Ishikawa (cell line): ENCODE measurements around the gene LSM14B.

ENCODE experiments used
- CEBPB ChIP-seq: IDR thresholded peaks from 2 replicates; pipeline ENCODE4 v1.6.1; 2012
- CREB1 ChIP-seq: IDR thresholded peaks from 2 replicates; pipeline ENCODE4 v1.6.1; 2012; ENCODE audit warnings: low read depth
- EGR1 ChIP-seq: IDR thresholded peaks from 2 replicates; pipeline ENCODE4 v1.6.1; 2012
- EP300 ChIP-seq: IDR thresholded peaks from 2 replicates; pipeline ENCODE4 v1.6.1; 2012; ENCODE audit warnings: borderline replicate concordance
- FOXM1 ChIP-seq: IDR thresholded peaks from 2 replicates; pipeline ENCODE4 v1.6.1; 2012; ENCODE audit warnings: low read depth, borderline replicate concordance
- NFIC ChIP-seq: IDR thresholded peaks from 2 replicates; pipeline ENCODE4 v1.6.1; 2012
- RAD21 ChIP-seq: IDR thresholded peaks from 2 replicates; pipeline ENCODE4 v1.6.1; 2012; ENCODE audit warnings: low read depth
- TAF1 ChIP-seq: IDR thresholded peaks from 2 replicates; pipeline ENCODE4 v1.6.1; 2012; ENCODE audit warnings: low read depth, mild to moderate bottlenecking
- TCF12 ChIP-seq: IDR thresholded peaks from 2 replicates; pipeline ENCODE4 v1.6.1; 2012; ENCODE audit warnings: low read depth
- TEAD4 ChIP-seq: IDR thresholded peaks from 2 replicates; pipeline ENCODE4 v1.6.1; 2012
- YY1 ChIP-seq: IDR thresholded peaks from 2 replicates; pipeline ENCODE4 v1.6.1; 2012; ENCODE audit warnings: low read depth
- ZBTB7A ChIP-seq: IDR thresholded peaks from 2 replicates; pipeline ENCODE4 v1.6.1; 2012; ENCODE audit warnings: low read depth
- TF ChIP-seq, protein P1 (sequence below): IDR thresholded peaks from 2 replicates; pipeline ENCODE4 v1.6.1; 2012
- TF ChIP-seq, protein P2 (sequence below): IDR thresholded peaks from 2 replicates; pipeline ENCODE4 v1.6.1; 2012
- TF ChIP-seq, protein P3 (sequence below): IDR thresholded peaks from 2 replicates; pipeline ENCODE4 v1.6.1; 2012; ENCODE audit warnings: low read depth, mild to moderate bottlenecking

LSM14B gene

DNA sequence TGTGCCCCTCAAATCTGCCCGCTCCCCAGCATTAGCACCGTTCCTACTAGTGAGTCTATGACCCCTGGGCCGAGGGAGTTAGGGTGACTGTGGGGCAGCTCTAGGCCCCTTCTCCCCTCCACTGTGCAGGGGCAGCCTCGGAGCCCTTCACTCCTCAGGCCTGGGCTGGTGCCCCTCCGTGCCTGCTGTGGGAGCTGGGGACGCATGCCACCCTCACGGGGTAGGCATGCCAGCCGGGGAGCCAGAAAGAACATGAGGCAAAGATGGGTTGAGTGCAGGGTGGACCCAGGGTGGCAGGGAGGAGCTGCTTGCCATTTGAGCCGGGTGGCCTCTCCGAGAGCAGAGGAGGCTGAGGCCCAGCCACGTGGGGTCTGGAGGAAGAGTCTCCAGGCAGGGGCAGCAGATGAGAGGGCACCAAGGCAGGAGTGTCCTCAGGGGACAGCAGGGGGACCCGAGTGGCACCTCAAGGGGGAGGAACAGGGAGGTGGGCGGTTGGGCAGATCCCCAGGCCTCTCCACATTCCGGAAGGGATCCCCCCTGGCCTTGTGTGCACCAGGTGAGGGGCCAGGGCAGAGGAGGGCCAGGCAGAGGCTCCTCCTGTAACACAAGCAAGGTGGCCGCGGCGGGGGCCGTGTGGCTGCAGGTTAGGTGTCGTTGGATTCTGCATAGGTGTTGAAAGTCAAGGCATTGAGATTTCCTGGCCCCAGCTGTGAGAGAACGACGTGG, 18.6 kb upstream of the LSM14B start:
- TF ChIP-seq FOXM1 (no peak), TAF1 (no peak), NFIC (no peak), CEBPB (no peak), EP300 (no peak), TEAD4 (no peak), CREB1 (no peak), TCF12 (no peak), ZBTB7A (no peak), EGR1 (no peak), RAD21 (no peak), YY1 (no peak)
- TF ChIP-seq, protein P1, sequence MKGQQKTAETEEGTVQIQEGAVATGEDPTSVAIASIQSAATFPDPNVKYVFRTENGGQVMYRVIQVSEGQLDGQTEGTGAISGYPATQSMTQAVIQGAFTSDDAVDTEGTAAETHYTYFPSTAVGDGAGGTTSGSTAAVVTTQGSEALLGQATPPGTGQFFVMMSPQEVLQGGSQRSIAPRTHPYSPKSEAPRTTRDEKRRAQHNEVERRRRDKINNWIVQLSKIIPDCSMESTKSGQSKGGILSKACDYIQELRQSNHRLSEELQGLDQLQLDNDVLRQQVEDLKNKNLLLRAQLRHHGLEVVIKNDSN, result no peak
- TF ChIP-seq, protein P2, sequence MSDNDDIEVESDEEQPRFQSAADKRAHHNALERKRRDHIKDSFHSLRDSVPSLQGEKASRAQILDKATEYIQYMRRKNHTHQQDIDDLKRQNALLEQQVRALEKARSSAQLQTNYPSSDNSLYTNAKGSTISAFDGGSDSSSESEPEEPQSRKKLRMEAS, result no peak
- TF ChIP-seq, protein P3, sequence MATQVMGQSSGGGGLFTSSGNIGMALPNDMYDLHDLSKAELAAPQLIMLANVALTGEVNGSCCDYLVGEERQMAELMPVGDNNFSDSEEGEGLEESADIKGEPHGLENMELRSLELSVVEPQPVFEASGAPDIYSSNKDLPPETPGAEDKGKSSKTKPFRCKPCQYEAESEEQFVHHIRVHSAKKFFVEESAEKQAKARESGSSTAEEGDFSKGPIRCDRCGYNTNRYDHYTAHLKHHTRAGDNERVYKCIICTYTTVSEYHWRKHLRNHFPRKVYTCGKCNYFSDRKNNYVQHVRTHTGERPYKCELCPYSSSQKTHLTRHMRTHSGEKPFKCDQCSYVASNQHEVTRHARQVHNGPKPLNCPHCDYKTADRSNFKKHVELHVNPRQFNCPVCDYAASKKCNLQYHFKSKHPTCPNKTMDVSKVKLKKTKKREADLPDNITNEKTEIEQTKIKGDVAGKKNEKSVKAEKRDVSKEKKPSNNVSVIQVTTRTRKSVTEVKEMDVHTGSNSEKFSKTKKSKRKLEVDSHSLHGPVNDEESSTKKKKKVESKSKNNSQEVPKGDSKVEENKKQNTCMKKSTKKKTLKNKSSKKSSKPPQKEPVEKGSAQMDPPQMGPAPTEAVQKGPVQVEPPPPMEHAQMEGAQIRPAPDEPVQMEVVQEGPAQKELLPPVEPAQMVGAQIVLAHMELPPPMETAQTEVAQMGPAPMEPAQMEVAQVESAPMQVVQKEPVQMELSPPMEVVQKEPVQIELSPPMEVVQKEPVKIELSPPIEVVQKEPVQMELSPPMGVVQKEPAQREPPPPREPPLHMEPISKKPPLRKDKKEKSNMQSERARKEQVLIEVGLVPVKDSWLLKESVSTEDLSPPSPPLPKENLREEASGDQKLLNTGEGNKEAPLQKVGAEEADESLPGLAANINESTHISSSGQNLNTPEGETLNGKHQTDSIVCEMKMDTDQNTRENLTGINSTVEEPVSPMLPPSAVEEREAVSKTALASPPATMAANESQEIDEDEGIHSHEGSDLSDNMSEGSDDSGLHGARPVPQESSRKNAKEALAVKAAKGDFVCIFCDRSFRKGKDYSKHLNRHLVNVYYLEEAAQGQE, result no peak

DNA sequence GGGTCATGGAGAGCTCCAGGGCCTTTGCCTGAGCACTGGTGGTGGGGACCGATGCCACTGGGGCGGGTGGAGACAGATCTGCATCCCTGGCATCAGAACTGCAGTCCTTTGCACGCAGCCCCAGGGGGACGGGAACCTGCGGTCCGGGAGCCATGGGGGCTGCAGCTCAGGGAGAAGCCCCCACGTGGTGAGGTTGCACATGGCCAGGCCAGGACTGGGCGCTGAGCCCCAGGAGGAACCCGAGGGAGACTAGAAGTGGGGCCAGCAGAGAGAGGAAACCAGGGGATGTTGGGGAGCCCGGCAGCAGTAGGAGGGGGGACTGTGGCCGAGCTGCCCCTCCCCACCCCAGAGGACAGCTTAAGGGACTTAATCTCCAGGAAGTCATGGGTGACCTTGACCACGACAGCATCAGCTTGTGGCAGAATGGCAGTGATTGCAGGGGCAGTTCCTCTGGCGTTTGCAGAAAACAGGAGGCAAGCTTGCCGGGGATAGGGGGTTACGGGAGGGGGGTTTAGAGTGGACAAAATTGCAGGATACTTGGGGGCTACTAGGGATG, 18.0 kb upstream of the LSM14B start:
- no peak for TF ChIP-seq ZBTB7A
- TF ChIP-seq NFIC, result no peak
- TF ChIP-seq FOXM1, result no peak
- TF ChIP-seq RAD21, result no peak
- no peak for TF ChIP-seq CEBPB
- no peak for TF ChIP-seq EP300

DNA sequence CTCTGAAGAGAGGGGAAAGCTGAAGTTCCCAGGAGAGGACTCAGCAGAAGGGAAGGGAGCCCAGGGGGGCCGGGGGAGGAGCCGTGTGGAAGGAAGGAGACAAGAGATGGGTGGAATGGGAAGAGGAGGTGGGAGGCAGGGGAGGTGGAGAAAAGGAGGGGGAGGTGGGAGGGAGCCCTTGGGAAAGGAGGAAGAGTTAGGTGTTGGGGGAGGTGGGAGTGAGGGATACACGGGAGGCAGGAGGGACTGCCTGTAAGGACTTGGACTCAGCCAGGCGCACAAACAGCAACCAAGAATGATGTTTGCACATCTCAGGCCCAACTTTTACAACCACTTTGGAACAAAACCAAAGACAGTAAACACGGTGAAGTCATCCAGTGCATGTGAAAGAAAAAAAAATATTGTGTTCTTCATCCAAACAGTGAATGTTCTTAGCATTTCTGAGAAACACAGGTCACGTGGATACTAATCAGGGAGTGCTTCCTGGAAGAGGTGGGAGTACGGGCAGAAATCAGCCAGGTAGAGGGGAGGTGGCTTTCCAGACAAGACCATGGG, 17.4 kb upstream of the LSM14B start:
- TF ChIP-seq ZBTB7A, result no peak
- TF ChIP-seq RAD21, result no peak
- TF ChIP-seq, protein P3, result no peak
- TF ChIP-seq TCF12, result no peak
- no peak for TF ChIP-seq TAF1
- TF ChIP-seq, protein P1, result no peak
- TF ChIP-seq EP300, result no peak
- TF ChIP-seq YY1, result no peak
- TF ChIP-seq NFIC, result no peak
- TF ChIP-seq, protein P2, result no peak
- no peak for TF ChIP-seq FOXM1
- TF ChIP-seq CEBPB, result no peak
- TF ChIP-seq CREB1, result no peak
- no peak for TF ChIP-seq EGR1
- no peak for TF ChIP-seq TEAD4

DNA sequence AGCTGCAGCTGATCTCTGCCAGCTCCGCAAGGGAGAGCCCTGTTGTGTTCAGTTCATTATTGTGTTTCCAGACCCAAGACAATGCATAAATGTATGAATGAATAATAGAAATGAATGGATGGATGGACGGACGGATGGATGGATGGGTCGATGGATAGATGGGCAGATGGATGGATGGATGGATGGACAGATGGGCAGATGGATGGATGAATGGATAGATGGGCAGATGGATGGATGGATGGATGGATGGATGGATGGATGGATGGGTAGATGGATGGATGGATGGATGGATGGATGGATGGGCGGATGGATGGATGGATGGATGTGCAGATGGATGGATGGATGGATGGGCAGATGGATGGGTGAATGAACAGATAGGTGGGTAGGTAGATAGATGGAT, 16.7 kb upstream of the LSM14B start:
- no peak for TF ChIP-seq NFIC
- TF ChIP-seq TCF12, result no peak
- TF ChIP-seq, protein P3, result no peak
- TF ChIP-seq EGR1, result no peak
- TF ChIP-seq TAF1, result no peak
- TF ChIP-seq ZBTB7A, result no peak
- TF ChIP-seq CREB1, result no peak
- TF ChIP-seq FOXM1, result no peak
- TF ChIP-seq TEAD4, result no peak
- TF ChIP-seq, protein P1, result no peak
- TF ChIP-seq YY1, result no peak
- no peak for TF ChIP-seq EP300
